ENCODE measurements around the gene ADAM33. TPM values are rescaled to one million over a fixed set of nuclear protein-coding genes. Genes with fewer than 3 reads are reported as not detected.

Gene ADAM33, protein sequence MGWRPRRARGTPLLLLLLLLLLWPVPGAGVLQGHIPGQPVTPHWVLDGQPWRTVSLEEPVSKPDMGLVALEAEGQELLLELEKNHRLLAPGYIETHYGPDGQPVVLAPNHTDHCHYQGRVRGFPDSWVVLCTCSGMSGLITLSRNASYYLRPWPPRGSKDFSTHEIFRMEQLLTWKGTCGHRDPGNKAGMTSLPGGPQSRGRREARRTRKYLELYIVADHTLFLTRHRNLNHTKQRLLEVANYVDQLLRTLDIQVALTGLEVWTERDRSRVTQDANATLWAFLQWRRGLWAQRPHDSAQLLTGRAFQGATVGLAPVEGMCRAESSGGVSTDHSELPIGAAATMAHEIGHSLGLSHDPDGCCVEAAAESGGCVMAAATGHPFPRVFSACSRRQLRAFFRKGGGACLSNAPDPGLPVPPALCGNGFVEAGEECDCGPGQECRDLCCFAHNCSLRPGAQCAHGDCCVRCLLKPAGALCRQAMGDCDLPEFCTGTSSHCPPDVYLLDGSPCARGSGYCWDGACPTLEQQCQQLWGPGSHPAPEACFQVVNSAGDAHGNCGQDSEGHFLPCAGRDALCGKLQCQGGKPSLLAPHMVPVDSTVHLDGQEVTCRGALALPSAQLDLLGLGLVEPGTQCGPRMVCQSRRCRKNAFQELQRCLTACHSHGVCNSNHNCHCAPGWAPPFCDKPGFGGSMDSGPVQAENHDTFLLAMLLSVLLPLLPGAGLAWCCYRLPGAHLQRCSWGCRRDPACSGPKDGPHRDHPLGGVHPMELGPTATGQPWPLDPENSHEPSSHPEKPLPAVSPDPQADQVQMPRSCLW
- total RNA-seq (0.07 and 1.3 TPM in 2 replicates), polyA plus RNA-seq (0.45 and 0.56 TPM in 2 replicates)

DNA sequence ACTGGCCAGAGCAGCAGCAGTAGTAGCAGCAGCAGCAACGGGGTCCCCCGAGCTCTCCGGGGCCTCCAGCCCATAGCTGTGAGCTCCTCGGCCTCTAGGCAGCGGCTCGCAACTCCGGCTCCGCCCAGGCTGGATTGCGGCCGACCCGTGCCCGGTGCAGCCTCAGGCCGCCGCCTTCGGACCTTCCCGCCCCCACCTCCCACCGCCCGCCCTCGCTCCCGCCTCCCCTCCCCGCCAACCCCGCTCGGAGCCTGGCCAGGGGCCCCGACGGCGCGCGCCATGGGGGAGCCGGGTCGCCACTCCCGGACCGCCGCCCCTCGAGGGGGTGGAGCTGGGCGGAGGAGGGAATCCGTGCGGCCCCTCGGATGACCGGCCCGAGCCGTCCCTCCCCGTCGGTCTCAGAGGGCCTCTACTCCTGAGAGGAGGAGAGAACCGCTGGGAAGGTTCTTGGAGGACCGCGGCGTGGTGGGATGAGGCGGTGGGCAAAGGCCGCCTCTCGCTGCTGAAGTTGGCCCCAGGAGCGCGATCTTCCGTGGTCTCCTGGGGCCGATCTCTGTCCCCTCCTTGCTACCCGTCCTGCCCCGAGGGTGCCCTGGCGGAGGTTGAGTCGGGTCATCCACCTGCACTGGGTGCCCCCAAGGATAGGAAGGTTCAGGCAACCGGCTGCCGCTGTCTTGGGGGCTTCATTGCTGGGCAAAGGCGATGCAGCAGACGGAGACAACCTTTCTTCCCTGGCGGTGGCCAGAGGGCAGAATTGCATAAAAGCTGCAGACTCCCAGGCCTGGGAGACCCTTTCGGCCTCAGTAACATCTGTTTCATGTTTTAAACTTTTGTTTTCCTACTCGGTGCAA lies at the start of gene ADAM33:
TSS of gene ADAM33 (minus strand) at position 80 of the 851 bp plus-strand sequence. CDS start at position 74, 6 bp downstream.
- Histone ChIP-seq H3K27ac (no peak within 1 kb of the TSS), H3K4me1 (ENCODE audit: low read depth) (no peaks in the 10 kb centered on the region), H3K27me3 (peaks cover 26% of the 10 kb centered on the region), H3K9me3 (ENCODE audit: low read depth) (no peaks in the 10 kb centered on the region), H3K36me3 (no peaks in the 10 kb centered on the region), H3K4me3 (peak within 1 kb of the TSS; percentile 9)
- DNase-seq (ENCODE audit: low read depth in 1 of 2, low spot score in 1 of 2) = peak; percentile 47 to 57
- TF ChIP-seq, protein P1, sequence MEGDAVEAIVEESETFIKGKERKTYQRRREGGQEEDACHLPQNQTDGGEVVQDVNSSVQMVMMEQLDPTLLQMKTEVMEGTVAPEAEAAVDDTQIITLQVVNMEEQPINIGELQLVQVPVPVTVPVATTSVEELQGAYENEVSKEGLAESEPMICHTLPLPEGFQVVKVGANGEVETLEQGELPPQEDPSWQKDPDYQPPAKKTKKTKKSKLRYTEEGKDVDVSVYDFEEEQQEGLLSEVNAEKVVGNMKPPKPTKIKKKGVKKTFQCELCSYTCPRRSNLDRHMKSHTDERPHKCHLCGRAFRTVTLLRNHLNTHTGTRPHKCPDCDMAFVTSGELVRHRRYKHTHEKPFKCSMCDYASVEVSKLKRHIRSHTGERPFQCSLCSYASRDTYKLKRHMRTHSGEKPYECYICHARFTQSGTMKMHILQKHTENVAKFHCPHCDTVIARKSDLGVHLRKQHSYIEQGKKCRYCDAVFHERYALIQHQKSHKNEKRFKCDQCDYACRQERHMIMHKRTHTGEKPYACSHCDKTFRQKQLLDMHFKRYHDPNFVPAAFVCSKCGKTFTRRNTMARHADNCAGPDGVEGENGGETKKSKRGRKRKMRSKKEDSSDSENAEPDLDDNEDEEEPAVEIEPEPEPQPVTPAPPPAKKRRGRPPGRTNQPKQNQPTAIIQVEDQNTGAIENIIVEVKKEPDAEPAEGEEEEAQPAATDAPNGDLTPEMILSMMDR (IDR thresholded peaks at IDR 0.05; ENCODE audit: low read depth, low read length) = no peak

DNA sequence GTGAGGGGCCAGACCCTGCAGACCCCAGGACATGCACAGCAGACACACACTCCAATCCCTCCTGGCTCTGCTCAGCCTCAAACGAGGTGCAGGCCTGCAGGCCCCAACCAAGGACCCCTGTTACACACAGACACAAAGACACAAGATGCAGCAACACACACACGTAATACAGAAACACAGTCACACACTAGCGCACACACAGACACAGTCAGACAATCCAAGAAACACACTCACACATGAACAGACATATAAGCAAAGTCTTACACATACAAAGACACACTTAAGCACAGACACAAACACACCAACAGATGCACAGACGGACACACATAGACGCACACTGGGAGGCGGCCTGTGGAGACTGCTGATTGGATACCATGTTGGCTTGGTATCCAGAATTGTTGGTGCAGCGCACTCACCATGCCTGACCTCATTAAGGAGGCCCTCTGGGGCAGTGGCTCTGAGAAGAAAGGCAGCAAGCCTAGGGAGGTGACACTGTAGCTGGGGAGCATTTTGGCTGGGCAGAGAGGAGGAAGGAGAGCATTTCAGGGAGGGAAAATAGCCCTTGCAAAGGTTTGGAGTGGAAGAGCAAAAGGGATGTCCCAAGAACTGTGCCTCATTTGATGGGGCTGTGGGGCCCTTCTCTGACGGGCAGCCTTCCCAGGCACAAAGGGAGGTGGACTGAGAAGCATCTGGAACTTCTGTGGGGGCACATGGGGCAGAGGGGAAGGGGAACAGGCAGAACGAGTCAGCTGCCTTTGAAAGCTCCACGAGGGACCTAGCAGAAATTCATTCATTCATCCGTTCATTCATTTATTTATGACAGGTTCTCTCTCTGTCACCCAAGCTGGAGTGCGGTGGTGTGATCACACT lies 49.2 kb upstream of the ADAM33 start:
- TF ChIP-seq, protein P1 (IDR thresholded peaks at IDR 0.05; ENCODE audit: low read depth, low read length) = no peak
- H3K36me3 ChIP-seq = no peaks in the 10 kb centered on the region
- no peak for DNase-seq (ENCODE audit: low read depth in 1 of 2, low spot score in 1 of 2)
- H3K9me3 ChIP-seq (ENCODE audit: low read depth) = no peaks in the 10 kb centered on the region
- no peak overlapping the region for H3K27ac ChIP-seq
- no peak overlapping the region for H3K4me3 ChIP-seq
- H3K27me3 ChIP-seq = peaks cover 30% of the 10 kb centered on the region
- H3K4me1 ChIP-seq (ENCODE audit: low read depth) = no peaks in the 10 kb centered on the region

DNA sequence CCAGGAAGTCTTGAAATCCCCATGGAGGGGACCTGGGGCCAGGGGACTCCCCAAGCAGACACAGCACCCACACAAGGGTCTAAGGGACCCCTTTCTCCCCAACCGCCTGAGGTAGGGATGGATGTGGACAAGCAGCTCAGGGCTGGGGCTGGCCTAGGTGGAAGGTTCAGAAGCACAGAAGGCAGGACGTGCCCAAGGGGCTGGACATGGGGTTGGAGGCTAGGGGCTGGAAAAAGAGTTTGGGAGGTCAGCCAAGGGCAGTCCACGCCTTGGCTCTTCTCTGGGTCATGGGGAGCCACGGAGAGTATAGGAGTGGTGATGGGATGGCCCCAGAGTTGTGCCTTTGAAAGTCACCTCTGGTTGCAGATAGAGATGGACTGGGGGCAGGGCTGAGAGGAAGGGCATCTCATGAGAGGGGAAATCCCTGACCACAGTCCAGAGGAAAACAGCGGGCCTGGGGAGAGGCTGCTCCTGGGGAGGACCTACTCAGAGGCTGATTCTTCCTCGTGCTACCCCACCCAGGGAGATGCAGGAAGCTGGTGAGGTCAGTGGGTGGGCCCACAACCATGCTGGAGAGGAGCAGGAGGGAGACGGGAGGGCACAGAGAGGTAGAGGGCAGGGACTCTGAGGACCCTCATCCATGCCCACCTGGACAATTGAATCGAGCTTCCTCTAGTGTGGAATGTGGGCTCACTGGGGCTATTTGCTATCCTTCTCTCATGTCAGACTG lies 48.2 kb upstream of the ADAM33 start:
- no peak overlapping the region for H3K4me3 ChIP-seq
- no peak for DNase-seq (ENCODE audit: low read depth in 1 of 2, low spot score in 1 of 2)
- TF ChIP-seq, protein P1 (IDR thresholded peaks at IDR 0.05; ENCODE audit: low read depth, low read length) = no peak
- no peaks in the 10 kb centered on the region for H3K9me3 ChIP-seq (ENCODE audit: low read depth)
- peaks cover 32% of the 10 kb centered on the region for H3K27me3 ChIP-seq
- no peaks in the 10 kb centered on the region for H3K36me3 ChIP-seq
- no peaks in the 10 kb centered on the region for H3K4me1 ChIP-seq (ENCODE audit: low read depth)
- H3K27ac ChIP-seq = no peak overlapping the region

DNA sequence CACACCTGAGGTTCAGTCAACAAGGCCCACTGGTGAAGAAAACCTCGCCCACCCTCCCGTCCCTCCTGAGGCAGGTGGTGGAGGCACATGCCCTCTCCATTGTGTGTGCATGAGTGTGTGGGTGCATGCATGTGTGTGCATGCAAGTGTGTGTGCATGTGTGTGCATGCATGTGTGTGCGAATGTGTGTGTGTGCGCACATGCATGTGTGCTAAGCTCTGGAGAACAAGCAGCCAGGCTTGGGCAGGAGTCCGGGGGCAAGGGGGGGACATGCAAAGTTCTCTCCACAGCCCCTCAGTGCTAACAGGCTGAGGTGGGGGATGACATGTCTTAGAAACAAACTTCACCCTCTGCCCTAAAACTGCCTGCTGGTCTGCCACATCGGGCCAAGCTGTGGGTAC lies 47.6 kb upstream of the ADAM33 start:
- H3K27ac ChIP-seq = no peak overlapping the region
- no peak for DNase-seq (ENCODE audit: low read depth in 1 of 2, low spot score in 1 of 2)
- no peak overlapping the region for H3K4me3 ChIP-seq
- TF ChIP-seq, protein P1 (IDR thresholded peaks at IDR 0.05; ENCODE audit: low read depth, low read length) = no peak
- no peaks in the 10 kb centered on the region for H3K9me3 ChIP-seq (ENCODE audit: low read depth)
- H3K4me1 ChIP-seq (ENCODE audit: low read depth) = no peaks in the 10 kb centered on the region
- no peaks in the 10 kb centered on the region for H3K36me3 ChIP-seq
- peaks cover 32% of the 10 kb centered on the region for H3K27me3 ChIP-seq
